ENCODE measurements around the gene CCDC85A. TPM values are rescaled to one million over a fixed set of nuclear protein-coding genes. Genes with fewer than 3 reads are reported as not detected.

The CCDC85A gene
- polyA plus RNA-seq, 1 donor from 2014 or later: 24.7 TPM

DNA sequence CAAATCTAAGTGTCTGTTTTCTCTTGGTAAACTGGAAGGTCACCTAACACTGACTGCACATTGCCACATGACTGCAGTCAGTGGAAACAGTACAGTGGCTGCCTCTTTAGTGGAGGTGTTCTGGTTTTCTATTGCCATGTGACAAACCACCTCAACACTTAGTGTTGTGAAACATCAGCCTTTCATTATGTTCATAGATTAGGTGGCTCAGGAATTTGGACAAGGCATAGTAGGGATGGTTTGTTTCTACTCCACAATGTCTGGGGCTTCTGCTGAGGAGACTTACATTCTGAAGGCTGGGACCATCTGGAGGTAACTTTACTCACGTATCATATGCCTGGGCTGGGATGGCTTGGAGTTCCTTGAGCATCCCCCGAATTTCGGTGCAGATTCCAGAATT is 26.5 kb downstream of the CCDC85A start:
- Histone ChIP-seq H3K36me3 (ENCODE audit: insufficient read depth, low read length) (no peaks in the 10 kb centered on the region), H2AFZ (ENCODE audit: low read depth, low read length) (no peak overlapping the region), H3K9me2 (ENCODE audit: insufficient read depth, low read length) (no peaks in the 10 kb centered on the region), H3K27me3 (ENCODE audit: insufficient read depth, low read depth, low read length) (no peaks in the 10 kb centered on the region), H3K4me3 (ENCODE audit: low read length) (no peak overlapping the region), H3F3A (ENCODE audit: insufficient read depth, low read length, poor library complexity, severe bottlenecking) (no peaks in the 10 kb centered on the region), H4K20me1 (ENCODE audit: insufficient read depth) (no peaks in the 10 kb centered on the region), H3K27ac (ENCODE audit: low read length) (no peak overlapping the region), H3K4me2 (ENCODE audit: low read length) (no peak overlapping the region), H3K79me2 (replicated peaks; ENCODE audit: insufficient read depth, low read length) (no peaks in the 10 kb centered on the region), H3K9ac (ENCODE audit: low read length) (no peak overlapping the region), H3K9me3 (ENCODE audit: low read length) (no peaks in the 10 kb centered on the region)
- TF ChIP-seq, protein P1, sequence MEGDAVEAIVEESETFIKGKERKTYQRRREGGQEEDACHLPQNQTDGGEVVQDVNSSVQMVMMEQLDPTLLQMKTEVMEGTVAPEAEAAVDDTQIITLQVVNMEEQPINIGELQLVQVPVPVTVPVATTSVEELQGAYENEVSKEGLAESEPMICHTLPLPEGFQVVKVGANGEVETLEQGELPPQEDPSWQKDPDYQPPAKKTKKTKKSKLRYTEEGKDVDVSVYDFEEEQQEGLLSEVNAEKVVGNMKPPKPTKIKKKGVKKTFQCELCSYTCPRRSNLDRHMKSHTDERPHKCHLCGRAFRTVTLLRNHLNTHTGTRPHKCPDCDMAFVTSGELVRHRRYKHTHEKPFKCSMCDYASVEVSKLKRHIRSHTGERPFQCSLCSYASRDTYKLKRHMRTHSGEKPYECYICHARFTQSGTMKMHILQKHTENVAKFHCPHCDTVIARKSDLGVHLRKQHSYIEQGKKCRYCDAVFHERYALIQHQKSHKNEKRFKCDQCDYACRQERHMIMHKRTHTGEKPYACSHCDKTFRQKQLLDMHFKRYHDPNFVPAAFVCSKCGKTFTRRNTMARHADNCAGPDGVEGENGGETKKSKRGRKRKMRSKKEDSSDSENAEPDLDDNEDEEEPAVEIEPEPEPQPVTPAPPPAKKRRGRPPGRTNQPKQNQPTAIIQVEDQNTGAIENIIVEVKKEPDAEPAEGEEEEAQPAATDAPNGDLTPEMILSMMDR (IDR thresholded peaks at IDR 0.05; ENCODE audit: poor library complexity, severe bottlenecking): no peak
- TF ChIP-seq EZH2 (IDR thresholded peaks at IDR 0.05; ENCODE audit: borderline replicate concordance, insufficient read depth, low read length, poor library complexity, severe bottlenecking) (no peak), SMC3 (conservative IDR thresholded peaks at IDR 0.05; ENCODE audit: poor library complexity) (no peak), POLR2AphosphoS5 (IDR thresholded peaks at IDR 0.05) (no peak), MXI1 (conservative IDR thresholded peaks at IDR 0.05; ENCODE audit: poor library complexity, severe bottlenecking) (no peak), RAD21 (conservative IDR thresholded peaks at IDR 0.05) (no peak), EP300 (conservative IDR thresholded peaks at IDR 0.05; ENCODE audit: poor library complexity, severe bottlenecking) (no peak), TAF1 (IDR thresholded peaks at IDR 0.05; ENCODE audit: low read depth) (no peak)
- TF ChIP-seq, protein P2, sequence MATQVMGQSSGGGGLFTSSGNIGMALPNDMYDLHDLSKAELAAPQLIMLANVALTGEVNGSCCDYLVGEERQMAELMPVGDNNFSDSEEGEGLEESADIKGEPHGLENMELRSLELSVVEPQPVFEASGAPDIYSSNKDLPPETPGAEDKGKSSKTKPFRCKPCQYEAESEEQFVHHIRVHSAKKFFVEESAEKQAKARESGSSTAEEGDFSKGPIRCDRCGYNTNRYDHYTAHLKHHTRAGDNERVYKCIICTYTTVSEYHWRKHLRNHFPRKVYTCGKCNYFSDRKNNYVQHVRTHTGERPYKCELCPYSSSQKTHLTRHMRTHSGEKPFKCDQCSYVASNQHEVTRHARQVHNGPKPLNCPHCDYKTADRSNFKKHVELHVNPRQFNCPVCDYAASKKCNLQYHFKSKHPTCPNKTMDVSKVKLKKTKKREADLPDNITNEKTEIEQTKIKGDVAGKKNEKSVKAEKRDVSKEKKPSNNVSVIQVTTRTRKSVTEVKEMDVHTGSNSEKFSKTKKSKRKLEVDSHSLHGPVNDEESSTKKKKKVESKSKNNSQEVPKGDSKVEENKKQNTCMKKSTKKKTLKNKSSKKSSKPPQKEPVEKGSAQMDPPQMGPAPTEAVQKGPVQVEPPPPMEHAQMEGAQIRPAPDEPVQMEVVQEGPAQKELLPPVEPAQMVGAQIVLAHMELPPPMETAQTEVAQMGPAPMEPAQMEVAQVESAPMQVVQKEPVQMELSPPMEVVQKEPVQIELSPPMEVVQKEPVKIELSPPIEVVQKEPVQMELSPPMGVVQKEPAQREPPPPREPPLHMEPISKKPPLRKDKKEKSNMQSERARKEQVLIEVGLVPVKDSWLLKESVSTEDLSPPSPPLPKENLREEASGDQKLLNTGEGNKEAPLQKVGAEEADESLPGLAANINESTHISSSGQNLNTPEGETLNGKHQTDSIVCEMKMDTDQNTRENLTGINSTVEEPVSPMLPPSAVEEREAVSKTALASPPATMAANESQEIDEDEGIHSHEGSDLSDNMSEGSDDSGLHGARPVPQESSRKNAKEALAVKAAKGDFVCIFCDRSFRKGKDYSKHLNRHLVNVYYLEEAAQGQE (IDR thresholded peaks at IDR 0.05; ENCODE audit: borderline replicate concordance): no peak

DNA sequence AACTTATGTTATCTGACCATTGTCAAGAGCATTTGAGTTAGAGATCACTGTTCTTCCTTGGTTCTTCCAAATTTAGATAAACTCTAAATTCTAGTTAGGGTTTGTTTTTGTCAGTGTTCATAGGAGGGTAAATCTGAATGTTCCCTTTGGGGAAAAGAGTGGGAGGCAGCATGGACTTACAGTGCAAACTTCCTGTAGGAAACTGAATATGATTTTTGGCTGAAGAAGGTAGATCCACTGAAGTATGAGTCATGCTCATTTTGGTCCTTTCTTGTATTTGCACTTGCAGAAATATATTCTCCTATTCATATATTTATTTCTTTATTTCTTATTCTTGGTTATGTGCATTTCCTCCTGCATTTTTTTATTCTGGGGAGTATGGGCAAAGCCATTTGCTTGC is 27.3 kb downstream of the CCDC85A start:
- Histone ChIP-seq H3F3A (ENCODE audit: insufficient read depth, low read length, poor library complexity, severe bottlenecking) (no peaks in the 10 kb centered on the region), H2AFZ (ENCODE audit: low read depth, low read length) (no peak overlapping the region), H3K36me3 (ENCODE audit: insufficient read depth, low read length) (no peaks in the 10 kb centered on the region), H3K4me2 (ENCODE audit: low read length) (no peak overlapping the region), H3K9me3 (ENCODE audit: low read length) (no peaks in the 10 kb centered on the region), H3K4me3 (ENCODE audit: low read length) (no peak overlapping the region), H4K20me1 (ENCODE audit: insufficient read depth) (no peaks in the 10 kb centered on the region), H3K27ac (ENCODE audit: low read length) (no peak overlapping the region), H3K9ac (ENCODE audit: low read length) (no peak overlapping the region), H3K79me2 (replicated peaks; ENCODE audit: insufficient read depth, low read length) (no peaks in the 10 kb centered on the region), H3K27me3 (ENCODE audit: insufficient read depth, low read depth, low read length) (no peaks in the 10 kb centered on the region), H3K9me2 (ENCODE audit: insufficient read depth, low read length) (no peaks in the 10 kb centered on the region)
- TF ChIP-seq, protein P2 (IDR thresholded peaks at IDR 0.05; ENCODE audit: borderline replicate concordance): no peak
- TF ChIP-seq, protein P1 (IDR thresholded peaks at IDR 0.05; ENCODE audit: poor library complexity, severe bottlenecking): no peak
